GM23338 (cell line): ENCODE data around the gene PSMD14. TPM values are rescaled to one million over a fixed set of nuclear protein-coding genes. Genes with fewer than 3 reads are reported as not detected.

Source experiments
- ATAC-seq: fragments of 200-7000 bp; cut with Tn5 transposase; 3 replicates; pipeline ENCODE4 v1.9.1; 2020
- DNase-seq: peaks from one replicate; pipeline ENCODE4 v3.0.0-alpha.2; 2015; ENCODE audit warnings: low spot score
- H2AFZ ChIP-seq: fragments of 200-600 bp; sonication (generic); 2 replicates; pipeline ENCODE4 v1.8.0; 2016; ENCODE audit warnings: antibody characterized with exemption, mild to moderate bottlenecking, moderate library complexity
- H3F3A ChIP-seq: fragments of 200-600 bp; sonication (generic); replicated peaks from 2 replicates; pipeline ENCODE4 v1.8.0; 2017; ENCODE audit warnings: antibody characterized with exemption, mixed run types, low read depth
- H3K27ac ChIP-seq: fragments of 200-600 bp; sonication (generic); 2 replicates; pipeline ENCODE4 v1.6.1; 2016; ENCODE audit warnings: low read depth
- H3K27me3 ChIP-seq: fragments of 200-600 bp; sonication (generic); 2 replicates; pipeline ENCODE4 v1.8.0; 2016; ENCODE audit warnings: mild to moderate bottlenecking, mixed run types, moderate library complexity; ENCODE audit not compliant: insufficient read depth
- H3K36me3 ChIP-seq: fragments of 200-600 bp; sonication (generic); 2 replicates; pipeline ENCODE4 v1.8.0; 2016; ENCODE audit warnings: mild to moderate bottlenecking; ENCODE audit not compliant: insufficient read depth
- H3K4me1 ChIP-seq: fragments of 200-600 bp; sonication (generic); 2 replicates; pipeline ENCODE4 v1.8.0; 2016; ENCODE audit warnings: mild to moderate bottlenecking, moderate library complexity; ENCODE audit not compliant: insufficient read depth
- H3K4me2 ChIP-seq: fragments of 200-600 bp; sonication (generic); 2 replicates; pipeline ENCODE4 v1.7.1; 2017; ENCODE audit warnings: mixed run types
- H3K4me3 ChIP-seq: fragments of 200-600 bp; sonication (generic); 2 replicates; pipeline ENCODE4 v1.6.1; 2016; ENCODE audit warnings: mixed run types
- H3K79me2 ChIP-seq: fragments of 200-600 bp; sonication (generic); replicated peaks from 2 replicates; pipeline ENCODE4 v1.8.0; 2017; ENCODE audit warnings: mild to moderate bottlenecking; ENCODE audit not compliant: insufficient read depth
- H3K9me2 ChIP-seq: fragments of 200-600 bp; sonication (generic); 2 replicates; pipeline ENCODE4 v1.8.0; 2017; ENCODE audit not compliant: insufficient read depth
- H4K20me1 ChIP-seq: fragments of 200-600 bp; sonication (generic); replicated peaks from 2 replicates; pipeline ENCODE4 v1.8.0; 2017; ENCODE audit warnings: mild to moderate bottlenecking; ENCODE audit not compliant: insufficient read depth
- H3K27ac Mint-ChIP-seq: 2 replicates; pipeline ENCODE4 v1.8.0; 2020; ENCODE audit warnings: inconsistent platforms, mild to moderate bottlenecking, moderate library complexity, mixed read lengths
- H3K27me3 Mint-ChIP-seq: 3 replicates; pipeline ENCODE4 v1.8.0; 2022; ENCODE audit warnings: low read depth, mild to moderate bottlenecking, moderate library complexity, mixed read lengths, inconsistent platforms; ENCODE audit not compliant: insufficient read depth, poor library complexity
- H3K36me3 Mint-ChIP-seq: 3 replicates; pipeline ENCODE4 v1.8.0; 2021; ENCODE audit warnings: low read depth, mild to moderate bottlenecking, inconsistent platforms, moderate library complexity, mixed read lengths
- H3K4me1 Mint-ChIP-seq: 3 replicates; pipeline ENCODE4 v1.8.0; 2020; ENCODE audit warnings: mild to moderate bottlenecking, inconsistent platforms, mixed read lengths
- H3K4me3 Mint-ChIP-seq: 3 replicates; pipeline ENCODE4 v1.8.0; 2021; ENCODE audit warnings: moderate library complexity, mild to moderate bottlenecking, inconsistent platforms, mixed read lengths
- H3K9me3 Mint-ChIP-seq: 3 replicates; pipeline ENCODE4 v1.8.0; 2020; ENCODE audit warnings: moderate library complexity, mild to moderate bottlenecking, inconsistent platforms, mixed read lengths
- JUNB ChIP-seq: IDR thresholded peaks from one replicate; pipeline ENCODE4 v1.6.1; 2016; ENCODE audit warnings: antibody characterized with exemption; ENCODE audit not compliant: unreplicated experiment
- POLR2AphosphoS5 ChIP-seq: IDR thresholded peaks from 2 replicates; pipeline ENCODE4 v1.6.1; 2016; ENCODE audit warnings: antibody characterized with exemption, low read depth
- ZNF114 ChIP-seq: fragments of 250-450 bp; sonication (Bioruptor Pico); IDR thresholded peaks from 2 replicates; pipeline ENCODE4 v1.5.0; 2020; ENCODE audit warnings: mild to moderate bottlenecking, moderate library complexity
- ZNF331 ChIP-seq: fragments of 250-450 bp; sonication (Bioruptor Pico); IDR thresholded peaks from 2 replicates; pipeline ENCODE4 v1.5.0; 2020; ENCODE audit warnings: low read depth, mild to moderate bottlenecking, moderate library complexity
- polyA plus RNA-seq: library from polyadenylated mRNA; unstranded; fragments of >200 nt; fragmentation: Nextera tagmentation; extraction: Ambion mirVana; gene quantifications from 2 replicates; pipeline ENCODE4 v1.2.1, GENCODE V29; 2016
- total RNA-seq: library from RNA; depleted of rRNA; stranded (reverse); fragments of >200 nt; shearing (Covaris generic); gene quantifications from 2 replicates; pipeline ENCODE4 v1.2.3, GENCODE V29; 2014
- TF ChIP-seq, protein P1 (sequence below): fragments of 250-450 bp; sonication (Bioruptor Pico); IDR thresholded peaks from 2 replicates; pipeline ENCODE4 v1.5.0; 2020; ENCODE audit warnings: mild to moderate bottlenecking, moderate library complexity
- TF ChIP-seq, protein P2 (sequence below), 2 experiments: fragments of 200-600 bp in 1 of 2; sonication (generic) in 1 of 2; conservative IDR thresholded peaks; 2 replicates each; pipeline versions ENCODE4 v1.5.1 to v1.6.1; 2016 to 2017; ENCODE audit warnings: antibody characterized with exemption in 2 of 2, low read depth in 2 of 2, mild to moderate bottlenecking in 2 of 2, moderate library complexity in 1 of 2

The PSMD14 gene
- total and polyA plus RNA-seq, 2 experiments from 2014 or later, result 92.2 to 123 TPM

DNA sequence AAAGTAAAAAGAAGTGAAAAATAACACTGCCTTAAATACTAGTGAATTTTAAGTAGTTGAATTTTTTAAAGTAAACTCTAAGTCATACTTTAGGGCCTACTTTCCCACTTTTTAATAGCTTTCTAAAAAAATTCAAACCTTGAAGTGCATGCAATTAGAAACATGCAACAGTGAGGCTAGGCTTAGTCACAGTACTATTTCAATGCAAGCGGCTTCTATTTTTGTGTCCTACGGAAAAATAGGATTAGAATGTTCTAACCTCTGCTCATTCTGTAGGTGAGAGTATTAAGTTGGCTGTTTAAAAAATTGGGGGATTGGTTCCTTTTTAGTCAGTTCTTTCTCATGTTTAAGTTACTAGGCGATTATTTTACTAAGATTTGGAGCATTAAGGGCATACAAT, 39.1 kb upstream of the PSMD14 start (continued):
- TF ChIP-seq, protein P1, sequence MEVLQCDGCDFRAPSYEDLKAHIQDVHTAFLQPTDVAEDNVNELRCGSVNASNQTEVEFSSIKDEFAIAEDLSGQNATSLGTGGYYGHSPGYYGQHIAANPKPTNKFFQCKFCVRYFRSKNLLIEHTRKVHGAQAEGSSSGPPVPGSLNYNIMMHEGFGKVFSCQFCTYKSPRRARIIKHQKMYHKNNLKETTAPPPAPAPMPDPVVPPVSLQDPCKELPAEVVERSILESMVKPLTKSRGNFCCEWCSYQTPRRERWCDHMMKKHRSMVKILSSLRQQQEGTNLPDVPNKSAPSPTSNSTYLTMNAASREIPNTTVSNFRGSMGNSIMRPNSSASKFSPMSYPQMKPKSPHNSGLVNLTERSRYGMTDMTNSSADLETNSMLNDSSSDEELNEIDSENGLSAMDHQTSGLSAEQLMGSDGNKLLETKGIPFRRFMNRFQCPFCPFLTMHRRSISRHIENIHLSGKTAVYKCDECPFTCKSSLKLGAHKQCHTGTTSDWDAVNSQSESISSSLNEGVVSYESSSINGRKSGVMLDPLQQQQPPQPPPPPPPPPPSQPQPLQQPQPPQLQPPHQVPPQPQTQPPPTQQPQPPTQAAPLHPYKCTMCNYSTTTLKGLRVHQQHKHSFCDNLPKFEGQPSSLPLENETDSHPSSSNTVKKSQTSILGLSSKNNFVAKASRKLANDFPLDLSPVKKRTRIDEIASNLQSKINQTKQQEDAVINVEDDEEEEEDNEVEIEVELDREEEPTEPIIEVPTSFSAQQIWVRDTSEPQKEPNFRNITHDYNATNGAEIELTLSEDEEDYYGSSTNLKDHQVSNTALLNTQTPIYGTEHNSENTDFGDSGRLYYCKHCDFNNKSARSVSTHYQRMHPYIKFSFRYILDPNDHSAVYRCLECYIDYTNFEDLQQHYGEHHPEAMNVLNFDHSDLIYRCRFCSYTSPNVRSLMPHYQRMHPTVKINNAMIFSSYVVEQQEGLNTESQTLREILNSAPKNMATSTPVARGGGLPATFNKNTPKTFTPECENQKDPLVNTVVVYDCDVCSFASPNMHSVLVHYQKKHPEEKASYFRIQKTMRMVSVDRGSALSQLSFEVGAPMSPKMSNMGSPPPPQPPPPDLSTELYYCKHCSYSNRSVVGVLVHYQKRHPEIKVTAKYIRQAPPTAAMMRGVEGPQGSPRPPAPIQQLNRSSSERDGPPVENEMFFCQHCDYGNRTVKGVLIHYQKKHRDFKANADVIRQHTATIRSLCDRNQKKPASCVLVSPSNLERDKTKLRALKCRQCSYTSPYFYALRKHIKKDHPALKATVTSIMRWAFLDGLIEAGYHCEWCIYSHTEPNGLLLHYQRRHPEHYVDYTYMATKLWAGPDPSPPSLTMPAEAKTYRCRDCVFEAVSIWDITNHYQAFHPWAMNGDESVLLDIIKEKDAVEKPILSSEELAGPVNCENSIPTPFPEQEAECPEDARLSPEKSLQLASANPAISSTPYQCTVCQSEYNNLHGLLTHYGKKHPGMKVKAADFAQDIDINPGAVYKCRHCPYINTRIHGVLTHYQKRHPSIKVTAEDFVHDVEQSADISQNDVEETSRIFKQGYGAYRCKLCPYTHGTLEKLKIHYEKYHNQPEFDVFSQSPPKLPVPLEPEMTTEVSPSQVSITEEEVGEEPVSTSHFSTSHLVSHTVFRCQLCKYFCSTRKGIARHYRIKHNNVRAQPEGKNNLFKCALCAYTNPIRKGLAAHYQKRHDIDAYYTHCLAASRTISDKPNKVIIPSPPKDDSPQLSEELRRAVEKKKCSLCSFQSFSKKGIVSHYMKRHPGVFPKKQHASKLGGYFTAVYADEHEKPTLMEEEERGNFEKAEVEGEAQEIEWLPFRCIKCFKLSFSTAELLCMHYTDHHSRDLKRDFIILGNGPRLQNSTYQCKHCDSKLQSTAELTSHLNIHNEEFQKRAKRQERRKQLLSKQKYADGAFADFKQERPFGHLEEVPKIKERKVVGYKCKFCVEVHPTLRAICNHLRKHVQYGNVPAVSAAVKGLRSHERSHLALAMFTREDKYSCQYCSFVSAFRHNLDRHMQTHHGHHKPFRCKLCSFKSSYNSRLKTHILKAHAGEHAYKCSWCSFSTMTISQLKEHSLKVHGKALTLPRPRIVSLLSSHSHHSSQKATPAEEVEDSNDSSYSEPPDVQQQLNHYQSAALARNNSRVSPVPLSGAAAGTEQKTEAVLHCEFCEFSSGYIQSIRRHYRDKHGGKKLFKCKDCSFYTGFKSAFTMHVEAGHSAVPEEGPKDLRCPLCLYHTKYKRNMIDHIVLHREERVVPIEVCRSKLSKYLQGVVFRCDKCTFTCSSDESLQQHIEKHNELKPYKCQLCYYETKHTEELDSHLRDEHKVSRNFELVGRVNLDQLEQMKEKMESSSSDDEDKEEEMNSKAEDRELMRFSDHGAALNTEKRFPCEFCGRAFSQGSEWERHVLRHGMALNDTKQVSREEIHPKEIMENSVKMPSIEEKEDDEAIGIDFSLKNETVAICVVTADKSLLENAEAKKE (CRISPR knock-in tag), result no peak
- no peak for TF ChIP-seq ZNF114 (CRISPR knock-in tag)
- TF ChIP-seq, protein P2, sequence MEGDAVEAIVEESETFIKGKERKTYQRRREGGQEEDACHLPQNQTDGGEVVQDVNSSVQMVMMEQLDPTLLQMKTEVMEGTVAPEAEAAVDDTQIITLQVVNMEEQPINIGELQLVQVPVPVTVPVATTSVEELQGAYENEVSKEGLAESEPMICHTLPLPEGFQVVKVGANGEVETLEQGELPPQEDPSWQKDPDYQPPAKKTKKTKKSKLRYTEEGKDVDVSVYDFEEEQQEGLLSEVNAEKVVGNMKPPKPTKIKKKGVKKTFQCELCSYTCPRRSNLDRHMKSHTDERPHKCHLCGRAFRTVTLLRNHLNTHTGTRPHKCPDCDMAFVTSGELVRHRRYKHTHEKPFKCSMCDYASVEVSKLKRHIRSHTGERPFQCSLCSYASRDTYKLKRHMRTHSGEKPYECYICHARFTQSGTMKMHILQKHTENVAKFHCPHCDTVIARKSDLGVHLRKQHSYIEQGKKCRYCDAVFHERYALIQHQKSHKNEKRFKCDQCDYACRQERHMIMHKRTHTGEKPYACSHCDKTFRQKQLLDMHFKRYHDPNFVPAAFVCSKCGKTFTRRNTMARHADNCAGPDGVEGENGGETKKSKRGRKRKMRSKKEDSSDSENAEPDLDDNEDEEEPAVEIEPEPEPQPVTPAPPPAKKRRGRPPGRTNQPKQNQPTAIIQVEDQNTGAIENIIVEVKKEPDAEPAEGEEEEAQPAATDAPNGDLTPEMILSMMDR (conservative IDR thresholded peaks at IDR 0.05; ENCODE audit: low read depth in 2 of 2), result no peak

GRCh38 chr2:161273038-161273760, 35.0 kb upstream of the PSMD14 start:
- no peaks in the 10 kb centered on the region for H3K27me3 Mint-ChIP-seq
- H3K4me2 ChIP-seq, result no peak overlapping the region
- H3K79me2 ChIP-seq, result no peaks in the 10 kb centered on the region
- no peaks in the 10 kb centered on the region for H3K9me2 ChIP-seq
- H3K4me3 Mint-ChIP-seq, result no peak overlapping the region
- no peak overlapping the region for H3K27ac Mint-ChIP-seq
- no peak overlapping the region for H3K27ac ChIP-seq
- ATAC-seq (peak; percentile 38; the same call in 2 of the 3 replicates), DNase-seq (peak; percentile 94)
- peaks cover 13% of the 10 kb centered on the region for H3K9me3 Mint-ChIP-seq
- no peaks in the 10 kb centered on the region for H4K20me1 ChIP-seq
- H3K27me3 ChIP-seq, result no peaks in the 10 kb centered on the region
- H3K36me3 Mint-ChIP-seq, result peaks cover 9% of the 10 kb centered on the region; the same call in 2 of the 3 replicates
- no peaks in the 10 kb centered on the region for H3F3A ChIP-seq
- H3K4me1 ChIP-seq, result no peaks in the 10 kb centered on the region
- no peak overlapping the region for H2AFZ ChIP-seq
- H3K4me1 Mint-ChIP-seq, result no peaks in the 10 kb centered on the region
- H3K4me3 ChIP-seq, result no peak overlapping the region
- H3K36me3 ChIP-seq, result peaks cover 6% of the 10 kb centered on the region; the same call in 1 of the 2 replicates
- TF ChIP-seq JUNB (no peak), ZNF331 (no peak), POLR2AphosphoS5 (no peak)
- TF ChIP-seq, protein P1 (CRISPR knock-in tag), result no peak
